OCI-LY7 (cell line): ENCODE measurements around the gene MGAT1.

Source experiments
- EZH2phosphoT487 ChIP-seq: fragments of 200-600 bp; sonication (generic); IDR thresholded peaks from 2 replicates; pipeline ENCODE4 v1.6.1; 2018; ENCODE audit warnings: low read depth, borderline replicate concordance, mild to moderate bottlenecking, mixed run types, antibody characterized with exemption, low read length, moderate library complexity, mixed read lengths
- TF ChIP-seq, protein P1 (sequence below): fragments of 200-600 bp; sonication (generic); conservative IDR thresholded peaks from 2 replicates; pipeline ENCODE4 v1.5.1; 2014; ENCODE audit warnings: mild to moderate bottlenecking, antibody characterized with exemption, low read length, moderate library complexity, mixed read lengths

DNA sequence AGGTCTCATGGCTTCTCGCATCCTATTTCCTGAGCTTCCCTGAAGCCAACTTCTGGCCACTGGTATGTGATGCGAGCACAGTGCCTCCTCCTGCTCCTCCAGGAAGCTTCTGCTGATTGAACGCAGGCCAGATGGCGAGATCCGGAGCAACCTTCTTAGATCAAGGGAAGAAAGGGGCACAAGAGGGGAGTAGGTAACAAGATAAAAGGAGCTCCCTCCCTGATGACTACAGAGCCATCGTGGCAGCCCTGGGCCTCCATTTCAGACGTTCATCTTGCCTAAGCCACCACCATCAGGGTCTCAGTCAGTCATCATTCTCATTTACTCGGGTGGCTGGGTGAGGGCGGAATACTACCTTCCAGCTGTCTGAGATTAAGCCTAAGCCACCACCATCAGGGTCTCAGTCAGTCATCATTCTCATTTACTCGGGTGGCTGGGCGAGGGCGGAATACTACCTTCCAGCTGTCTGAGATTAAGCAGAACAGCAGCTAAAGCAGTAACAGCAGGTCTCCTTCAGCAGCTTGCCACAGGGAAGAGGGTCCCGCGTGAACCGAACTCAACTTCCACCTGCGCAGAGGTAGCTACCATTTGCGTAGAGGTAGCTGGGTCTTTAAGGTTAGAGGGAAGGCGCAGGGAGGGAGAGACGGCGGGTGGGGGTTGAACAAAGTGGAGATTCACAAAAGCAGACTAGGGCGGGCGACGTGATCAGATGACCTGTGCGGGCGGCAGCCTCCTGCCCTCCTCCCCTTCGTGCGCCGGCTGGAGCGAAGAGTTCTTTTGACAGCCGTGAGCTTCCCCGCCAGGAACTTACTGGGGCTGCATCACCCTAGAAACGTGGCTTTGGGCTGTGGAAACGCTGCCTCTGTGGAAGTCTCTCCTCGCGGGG lies 27.9 kb upstream of the MGAT1 start:
- TF ChIP-seq, protein P1, sequence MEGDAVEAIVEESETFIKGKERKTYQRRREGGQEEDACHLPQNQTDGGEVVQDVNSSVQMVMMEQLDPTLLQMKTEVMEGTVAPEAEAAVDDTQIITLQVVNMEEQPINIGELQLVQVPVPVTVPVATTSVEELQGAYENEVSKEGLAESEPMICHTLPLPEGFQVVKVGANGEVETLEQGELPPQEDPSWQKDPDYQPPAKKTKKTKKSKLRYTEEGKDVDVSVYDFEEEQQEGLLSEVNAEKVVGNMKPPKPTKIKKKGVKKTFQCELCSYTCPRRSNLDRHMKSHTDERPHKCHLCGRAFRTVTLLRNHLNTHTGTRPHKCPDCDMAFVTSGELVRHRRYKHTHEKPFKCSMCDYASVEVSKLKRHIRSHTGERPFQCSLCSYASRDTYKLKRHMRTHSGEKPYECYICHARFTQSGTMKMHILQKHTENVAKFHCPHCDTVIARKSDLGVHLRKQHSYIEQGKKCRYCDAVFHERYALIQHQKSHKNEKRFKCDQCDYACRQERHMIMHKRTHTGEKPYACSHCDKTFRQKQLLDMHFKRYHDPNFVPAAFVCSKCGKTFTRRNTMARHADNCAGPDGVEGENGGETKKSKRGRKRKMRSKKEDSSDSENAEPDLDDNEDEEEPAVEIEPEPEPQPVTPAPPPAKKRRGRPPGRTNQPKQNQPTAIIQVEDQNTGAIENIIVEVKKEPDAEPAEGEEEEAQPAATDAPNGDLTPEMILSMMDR: no peak
- TF ChIP-seq EZH2phosphoT487: no peak
